Transverse colon (tissue), 4 donors: ENCODE data around the gene MAST4.

Experiments used
- CTCF ChIP-seq, 5 experiments: fragments of 200-600 bp in 3 of 5; fragments of 450-650 bp in 2 of 5; sonication (generic) in 3 of 5; IDR thresholded peaks; 1 replicate in 2 of 5; 2 replicates in 3 of 5; pipeline ENCODE4 v1.5.1; 2016 to 2017; ENCODE audit warnings: antibody characterized with exemption in 5 of 5, inconsistent platforms in 3 of 5, mild to moderate bottlenecking in 2 of 5, moderate library complexity in 1 of 5
- POLR2AphosphoS5 ChIP-seq, 3 donors: sonication (generic); formaldehyde crosslinking; IDR thresholded peaks; one replicate each; pipeline ENCODE4 v1.6.1; 2016; ENCODE audit warnings: antibody characterized with exemption in 3 of 3

DNA sequence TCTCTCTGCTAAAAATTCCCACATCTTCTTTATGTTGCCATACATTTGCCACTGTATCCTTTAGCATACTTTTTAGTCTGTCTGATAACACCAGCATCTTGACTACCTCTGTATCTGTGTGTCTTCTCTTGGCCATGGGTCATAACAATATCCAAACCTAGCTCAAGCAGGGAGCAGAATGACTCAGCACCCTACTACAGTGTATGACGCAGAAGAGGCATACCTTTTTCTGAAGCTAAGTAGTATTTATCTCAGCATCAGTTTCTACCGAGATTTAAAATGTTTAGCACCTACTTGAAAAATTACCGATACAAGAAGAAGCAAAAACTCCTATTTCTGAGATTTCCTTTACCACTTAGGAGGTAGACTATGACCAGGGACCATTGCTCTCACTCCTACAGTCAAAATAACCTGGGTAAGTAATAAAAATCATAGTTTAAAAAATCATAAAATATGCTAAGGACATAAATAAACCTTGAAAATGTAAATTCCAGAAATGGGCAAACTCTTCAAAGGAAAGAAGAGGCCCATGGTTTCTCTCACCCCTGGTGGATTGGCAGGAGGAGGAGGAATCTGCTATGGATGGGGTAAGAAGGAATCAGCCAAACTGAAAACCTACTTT lies 286.5 kb downstream of the MAST4 start:
- TF ChIP-seq CTCF (IDR thresholded peaks at IDR 0.05) (no peak), POLR2AphosphoS5 (IDR thresholded peaks at IDR 0.05) (no peak)
